ENCODE measurements around the gene SLC39A1.

The SLC39A1 gene

GRCh38 chr1:153963850-153964331 is 554 bp upstream of the SLC39A1 start:
- no peaks in the 10 kb centered on the region for H3K27me3 ChIP-seq (ENCODE audit: insufficient read depth, low read depth)
- H4K20me1 ChIP-seq (ENCODE audit: insufficient read depth), result no peaks in the 10 kb centered on the region
- H3K4me3 ChIP-seq (IDR thresholded peaks at IDR 0.05; ENCODE audit: insufficient read depth, low read depth, low read length), result peak overlapping the region; percentile 98
- TF ChIP-seq CTCF (conservative IDR thresholded peaks at IDR 0.05; ENCODE audit: low read depth, low read length), result no peak
- peak overlapping the region; percentile 72 for H2AFZ ChIP-seq (ENCODE audit: low read depth)
- peaks cover 61% of the 10 kb centered on the region for H3K4me1 ChIP-seq (ENCODE audit: low read depth, poor library complexity, severe bottlenecking)
- H3K79me2 ChIP-seq (ENCODE audit: insufficient read depth, low read depth), result peaks cover 33% of the 10 kb centered on the region
- H3K36me3 ChIP-seq (ENCODE audit: insufficient read depth), result no peaks in the 10 kb centered on the region
- H3K27ac ChIP-seq, result peak overlapping the region; percentile 25
- peak overlapping the region; percentile 48 for H3K9ac ChIP-seq
- H3K4me2 ChIP-seq, result peak overlapping the region; percentile 99

- peak overlapping the region; percentile 99 for H3K4me2 ChIP-seq
- peak overlapping the region; percentile 48; the same call in 1 of the 2 replicates for H3K9ac ChIP-seq
- peak overlapping the region; percentile 98 for H3K4me3 ChIP-seq (IDR thresholded peaks at IDR 0.05; ENCODE audit: insufficient read depth, low read depth, low read length)
- H2AFZ ChIP-seq (ENCODE audit: low read depth), result peak overlapping the region; percentile 72
- H3K4me1 ChIP-seq (ENCODE audit: low read depth, poor library complexity, severe bottlenecking), result peaks cover 55% of the 10 kb centered on the region
- TF ChIP-seq CTCF (conservative IDR thresholded peaks at IDR 0.05; ENCODE audit: low read depth, low read length), result no peak
- H3K36me3 ChIP-seq (ENCODE audit: insufficient read depth), result no peaks in the 10 kb centered on the region
- peak overlapping the region; percentile 25; the same call in 1 of the 2 replicates for H3K27ac ChIP-seq
- H3K27me3 ChIP-seq (ENCODE audit: insufficient read depth, low read depth), result no peaks in the 10 kb centered on the region
- H4K20me1 ChIP-seq (ENCODE audit: insufficient read depth), result no peaks in the 10 kb centered on the region
- peaks cover 41% of the 10 kb centered on the region for H3K79me2 ChIP-seq (ENCODE audit: insufficient read depth, low read depth)
Observed at GRCh38 chr1:153962088-153963029, 978 bp downstream of the SLC39A1 start.

GRCh38 chr1:153961421-153961820 is 1.9 kb downstream of the SLC39A1 start:
- Histone ChIP-seq H3K79me2 (ENCODE audit: insufficient read depth, low read depth) (peaks cover 45% of the 10 kb centered on the region), H3K27me3 (ENCODE audit: insufficient read depth, low read depth) (no peaks in the 10 kb centered on the region), H3K9ac (no peak overlapping the region), H3K27ac (no peak overlapping the region), H3K4me3 (IDR thresholded peaks at IDR 0.05; ENCODE audit: insufficient read depth, low read depth, low read length) (no peak overlapping the region), H3K4me2 (peak overlapping the region; percentile 99; the same call in 1 of the 2 replicates), H3K4me1 (ENCODE audit: low read depth, poor library complexity, severe bottlenecking) (peaks cover 61% of the 10 kb centered on the region), H4K20me1 (ENCODE audit: insufficient read depth) (0 out of 2 replicates have a peak, but pooled peaks cover 6% of the 10 kb centered on the region), H2AFZ (ENCODE audit: low read depth) (no peak overlapping the region), H3K36me3 (ENCODE audit: insufficient read depth) (no peaks in the 10 kb centered on the region)
- TF ChIP-seq CTCF (conservative IDR thresholded peaks at IDR 0.05; ENCODE audit: low read depth, low read length), result no peak

GRCh38 chr1:153960206-153960605 is 3.1 kb downstream of the SLC39A1 start:
- no peak overlapping the region for H2AFZ ChIP-seq (ENCODE audit: low read depth)
- H3K27ac ChIP-seq, result no peak overlapping the region
- H3K79me2 ChIP-seq (ENCODE audit: insufficient read depth, low read depth), result peaks cover 44% of the 10 kb centered on the region
- peaks cover 55% of the 10 kb centered on the region for H3K4me1 ChIP-seq (ENCODE audit: low read depth, poor library complexity, severe bottlenecking)
- H3K4me2 ChIP-seq, result no peak overlapping the region
- no peaks in the 10 kb centered on the region for H3K36me3 ChIP-seq (ENCODE audit: insufficient read depth)
- no peaks in the 10 kb centered on the region for H3K27me3 ChIP-seq (ENCODE audit: insufficient read depth, low read depth)
- no peak for TF ChIP-seq CTCF (conservative IDR thresholded peaks at IDR 0.05; ENCODE audit: low read depth, low read length)
- H3K9ac ChIP-seq, result no peak overlapping the region
- 0 out of 2 replicates have a peak, but pooled peaks cover 7% of the 10 kb centered on the region for H4K20me1 ChIP-seq (ENCODE audit: insufficient read depth)
- H3K4me3 ChIP-seq (IDR thresholded peaks at IDR 0.05; ENCODE audit: insufficient read depth, low read depth, low read length), result no peak overlapping the region
